Adipocyte (in vitro differentiated cells): ENCODE measurements around the gene ZNF747.
A peak's percentile ranks its signal among the peaks of the same experiment; 100 is the strongest.

ENCODE experiments used
- DNase-seq: peaks from one replicate; pipeline ENCODE4 v3.0.0-alpha.2; 2015; ENCODE audit warnings: low read depth
- H3K27me3 ChIP-seq: replicated peaks from 2 replicates; pipeline ENCODE4 v1.7.0; 2013; ENCODE audit warnings: mild to moderate bottlenecking, low read length, moderate library complexity; ENCODE audit not compliant: control insufficient read depth, insufficient read depth
- H3K36me3 ChIP-seq: 2 replicates; pipeline ENCODE4 v1.7.0; 2013; ENCODE audit warnings: low read length, mild to moderate bottlenecking, moderate library complexity; ENCODE audit not compliant: control insufficient read depth, insufficient read depth, severe bottlenecking
- H3K4me1 ChIP-seq: 2 replicates; pipeline ENCODE4 v1.7.0; 2013; ENCODE audit warnings: mild to moderate bottlenecking, low read length, moderate library complexity; ENCODE audit not compliant: control insufficient read depth, insufficient read depth
- H3K4me3 ChIP-seq: 2 replicates; pipeline ENCODE4 v1.7.0; 2013; ENCODE audit warnings: mild to moderate bottlenecking, low read length, moderate library complexity
- H3K9ac ChIP-seq: 2 replicates; pipeline ENCODE4 v1.7.0; 2013; ENCODE audit warnings: mild to moderate bottlenecking, low read length, moderate library complexity
- H3K9me3 ChIP-seq: 2 replicates; pipeline ENCODE4 v1.7.0; 2013; ENCODE audit warnings: mild to moderate bottlenecking, low read length, moderate library complexity; ENCODE audit not compliant: control insufficient read depth

ZNF747 gene

GRCh38 chr16:30493941-30494488 is 40.6 kb downstream of the ZNF747 start:
- no peak overlapping the region for H3K9ac ChIP-seq
- H3K9me3 ChIP-seq: no peaks in the 10 kb centered on the region
- no peak overlapping the region for H3K4me3 ChIP-seq
- no peak for DNase-seq
- H3K27me3 ChIP-seq: peaks cover 12% of the 10 kb centered on the region
- H3K36me3 ChIP-seq: no peaks in the 10 kb centered on the region
- peaks cover 11% of the 10 kb centered on the region for H3K4me1 ChIP-seq

DNA sequence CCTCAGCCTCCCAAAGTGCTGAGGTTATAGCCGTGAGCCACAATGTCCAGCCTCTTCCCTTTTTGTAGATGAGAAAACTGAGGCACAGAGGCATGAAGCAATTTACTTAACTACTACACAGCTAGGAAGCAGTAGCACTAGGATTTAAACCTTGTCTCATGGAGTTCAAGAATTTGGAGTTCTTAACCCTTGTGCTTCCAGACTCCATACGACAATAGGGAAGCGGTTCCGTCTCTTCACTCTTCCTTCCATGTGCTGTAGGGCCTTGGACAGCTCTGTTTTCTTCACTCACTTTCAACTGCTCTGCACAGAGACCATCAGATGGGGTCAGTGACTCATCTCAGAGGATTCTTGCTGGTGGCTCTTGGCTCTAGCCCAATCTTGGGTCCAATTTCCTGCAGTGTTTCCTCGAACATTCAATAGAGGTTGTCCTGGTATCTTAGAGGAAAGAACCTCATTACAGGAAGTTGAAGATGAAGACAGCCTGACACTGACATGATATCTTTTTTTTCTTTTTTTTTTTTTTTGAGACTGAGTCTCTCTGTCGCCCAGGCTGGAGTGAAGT is 42.8 kb downstream of the ZNF747 start:
- H3K36me3 ChIP-seq: no peaks in the 10 kb centered on the region
- no peak overlapping the region for H3K4me3 ChIP-seq
- peaks cover 12% of the 10 kb centered on the region for H3K27me3 ChIP-seq
- DNase-seq: peak; percentile 70
- H3K9ac ChIP-seq: no peak overlapping the region
- H3K4me1 ChIP-seq: peaks cover 11% of the 10 kb centered on the region
- H3K9me3 ChIP-seq: no peaks in the 10 kb centered on the region

DNA sequence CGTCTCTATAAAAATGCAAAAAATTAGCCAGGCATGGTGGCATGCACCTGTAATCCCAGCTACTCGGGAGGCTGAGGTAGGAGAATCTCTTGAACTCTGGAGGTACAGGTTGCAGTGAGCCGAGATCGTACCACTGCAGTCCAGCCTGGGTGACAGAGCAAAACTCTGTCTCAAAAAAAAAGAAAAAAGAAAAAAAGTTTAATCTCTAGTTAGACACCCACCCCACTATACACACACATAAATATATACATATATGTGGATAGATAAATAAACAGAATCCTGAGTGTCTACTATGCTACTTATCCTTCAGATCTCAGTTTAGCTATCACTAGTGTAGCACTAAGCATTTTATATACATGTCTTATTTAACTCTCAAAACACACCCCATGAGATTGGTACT is 43.4 kb downstream of the ZNF747 start:
- H3K27me3 ChIP-seq: peaks cover 12% of the 10 kb centered on the region
- H3K9me3 ChIP-seq: no peaks in the 10 kb centered on the region
- H3K9ac ChIP-seq: no peak overlapping the region
- DNase-seq: no peak
- H3K36me3 ChIP-seq: no peaks in the 10 kb centered on the region
- peaks cover 13% of the 10 kb centered on the region for H3K4me1 ChIP-seq
- H3K4me3 ChIP-seq: no peak overlapping the region

DNA sequence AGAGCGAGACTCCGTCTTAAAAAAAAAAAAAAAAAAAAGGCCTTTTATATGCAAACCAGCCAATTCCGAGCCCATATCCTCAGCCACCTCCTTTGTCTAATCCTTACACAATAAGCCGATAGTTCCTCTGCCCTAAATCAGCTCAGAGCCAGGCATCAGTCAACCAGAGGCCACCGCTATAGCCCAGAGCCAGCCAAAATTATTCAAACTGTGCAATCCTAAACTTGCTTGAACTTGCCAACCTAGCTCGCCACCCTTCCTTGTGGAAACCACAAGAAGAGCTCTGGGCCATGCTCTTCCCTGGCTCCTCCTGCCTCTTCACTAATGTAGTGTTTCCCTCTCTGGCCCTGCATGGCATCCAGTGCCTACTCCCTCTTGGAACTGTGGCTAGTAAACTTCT is 44.4 kb downstream of the ZNF747 start:
- peaks cover 12% of the 10 kb centered on the region for H3K27me3 ChIP-seq
- H3K36me3 ChIP-seq: no peaks in the 10 kb centered on the region
- DNase-seq: no peak
- H3K9ac ChIP-seq: no peak overlapping the region
- H3K4me1 ChIP-seq: peaks cover 22% of the 10 kb centered on the region
- no peak overlapping the region for H3K4me3 ChIP-seq
- no peaks in the 10 kb centered on the region for H3K9me3 ChIP-seq

DNA sequence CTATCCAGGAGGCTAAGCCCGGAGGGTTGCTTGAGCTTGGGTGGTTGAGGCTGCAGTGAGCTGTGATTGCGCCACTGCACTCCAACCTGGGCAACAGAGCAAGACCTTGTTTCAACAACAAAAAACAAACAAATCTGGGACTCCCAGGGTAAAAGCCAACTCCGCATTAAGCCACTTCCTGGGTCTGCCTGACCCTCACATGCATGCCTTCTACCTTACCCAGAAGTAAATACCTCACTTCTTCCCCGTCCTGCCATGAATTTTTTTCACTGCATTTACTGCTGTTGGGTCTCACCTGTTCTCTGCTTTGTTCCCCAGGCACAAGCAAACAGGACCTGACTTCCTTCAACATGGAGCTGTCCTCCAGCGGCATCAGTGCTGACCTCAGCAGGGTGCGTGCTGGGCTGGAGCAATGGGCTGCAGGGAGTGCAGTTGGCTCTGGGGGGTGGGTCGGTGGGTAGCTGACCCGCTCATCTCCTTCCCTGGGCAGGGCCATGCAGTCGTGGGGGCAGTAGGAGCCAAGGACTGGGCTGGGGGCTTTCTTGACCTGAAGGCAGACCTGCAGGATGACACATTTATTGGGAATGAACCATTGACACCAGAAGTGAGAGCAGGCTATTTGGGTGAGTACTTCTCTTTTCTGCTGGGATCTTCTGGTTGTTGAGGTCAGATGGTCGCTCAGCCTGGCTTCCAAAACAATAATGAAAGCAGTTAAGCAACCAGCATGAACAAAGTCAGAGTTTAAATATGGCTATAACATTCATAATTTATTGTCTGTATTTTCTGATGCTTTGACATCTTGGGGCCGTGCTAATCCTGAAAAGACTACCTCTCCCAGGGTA is 45.7 kb downstream of the ZNF747 start:
- no peak overlapping the region for H3K4me3 ChIP-seq
- no peaks in the 10 kb centered on the region for H3K9me3 ChIP-seq
- peaks cover 3% of the 10 kb centered on the region for H3K27me3 ChIP-seq
- no peak overlapping the region for H3K9ac ChIP-seq
- no peaks in the 10 kb centered on the region for H3K36me3 ChIP-seq
- H3K4me1 ChIP-seq: peaks cover 22% of the 10 kb centered on the region
- no peak for DNase-seq

- Histone ChIP-seq H3K4me1 (peaks cover 14% of the 10 kb centered on the region), H3K9me3 (no peaks in the 10 kb centered on the region), H3K27me3 (peaks cover 6% of the 10 kb centered on the region), H3K36me3 (no peaks in the 10 kb centered on the region), H3K4me3 (no peak overlapping the region), H3K9ac (no peak overlapping the region)
- peak; percentile 7 for DNase-seq
Measured at GRCh38 chr16:30485818-30486436, 48.7 kb downstream of the ZNF747 start.

DNA sequence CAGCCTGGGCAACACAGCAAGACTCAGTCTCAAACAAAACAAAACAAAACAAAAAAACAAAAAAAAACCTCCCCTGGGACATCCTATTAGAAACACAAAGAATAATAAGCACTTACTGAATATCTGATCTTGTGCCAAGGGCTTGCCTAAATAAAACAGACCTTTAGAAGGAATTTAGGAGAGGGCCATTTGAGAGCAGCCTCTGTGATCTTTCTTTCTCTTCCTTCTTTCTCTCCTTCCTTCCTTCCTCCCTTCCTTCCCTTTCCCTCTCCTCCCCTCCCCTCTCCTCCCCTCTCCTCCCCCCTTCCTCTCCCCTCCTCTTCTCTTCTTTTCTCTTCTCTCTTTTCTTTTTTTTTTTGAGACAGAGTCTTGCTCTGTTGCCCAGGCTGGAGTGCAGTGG is 49.8 kb downstream of the ZNF747 start:
- Histone ChIP-seq H3K4me1 (peaks cover 12% of the 10 kb centered on the region), H3K36me3 (no peaks in the 10 kb centered on the region), H3K9ac (no peak overlapping the region), H3K4me3 (no peak overlapping the region), H3K9me3 (no peaks in the 10 kb centered on the region), H3K27me3 (peaks cover 17% of the 10 kb centered on the region)
- DNase-seq: no peak

DNA sequence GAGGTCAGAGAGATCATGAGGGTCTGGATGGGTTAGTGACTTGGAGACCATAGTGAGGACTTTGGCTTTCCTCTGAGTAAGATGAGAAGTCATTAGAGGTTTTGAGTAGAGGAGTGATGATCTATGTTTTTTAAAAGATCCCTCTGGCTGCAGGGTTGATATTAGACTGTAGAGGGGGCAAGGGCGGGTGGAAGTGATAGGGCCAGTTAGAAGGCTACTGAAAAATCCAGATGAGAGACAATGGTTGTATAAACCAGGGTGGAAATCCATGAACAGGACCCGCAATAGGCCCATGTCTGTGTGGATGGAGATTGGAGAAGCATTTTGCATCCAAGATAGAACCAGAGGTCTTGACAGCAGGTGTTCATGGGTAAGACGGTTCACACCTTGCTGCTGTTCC is 52.3 kb downstream of the ZNF747 start:
- H3K27me3 ChIP-seq: peaks cover 32% of the 10 kb centered on the region
- DNase-seq: no peak

DNA sequence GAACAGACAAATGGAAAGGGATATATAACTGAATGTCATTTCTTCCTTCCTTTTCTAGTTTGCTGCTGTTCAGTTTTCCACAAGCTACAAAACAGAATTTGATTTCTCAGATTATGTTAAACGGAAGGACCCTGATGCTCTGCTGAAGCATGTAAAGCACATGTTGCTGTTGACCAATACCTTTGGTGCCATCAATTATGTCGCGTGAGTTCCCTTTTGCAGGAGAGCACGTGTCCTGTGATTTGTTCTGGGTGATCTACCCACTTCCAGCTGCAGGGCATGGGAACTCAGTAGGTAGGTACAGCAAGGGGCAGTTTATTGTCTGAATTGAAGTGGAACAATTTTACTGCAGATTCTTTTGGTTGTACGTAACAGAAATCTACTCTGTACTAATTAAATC is 53.3 kb downstream of the ZNF747 start:
- peaks cover 37% of the 10 kb centered on the region for H3K27me3 ChIP-seq
- H3K9ac ChIP-seq: no peak overlapping the region
- H3K4me1 ChIP-seq: peaks cover 9% of the 10 kb centered on the region
- no peaks in the 10 kb centered on the region for H3K9me3 ChIP-seq
- no peak for DNase-seq
- H3K36me3 ChIP-seq: no peaks in the 10 kb centered on the region
- H3K4me3 ChIP-seq: no peak overlapping the region

More for the DNA sequence above, 52.3 kb downstream of the ZNF747 start:
- Histone ChIP-seq H3K9ac (no peak overlapping the region), H3K9me3 (no peaks in the 10 kb centered on the region), H3K4me3 (no peak overlapping the region), H3K36me3 (no peaks in the 10 kb centered on the region), H3K4me1 (peaks cover 12% of the 10 kb centered on the region)
